Spleen (tissue), 11 donors: Measurements from ENCODE around the gene ELF4. TPM values are rescaled to one million over a fixed set of nuclear protein-coding genes. Genes with fewer than 3 reads are reported as not detected.

Experiments
- DNase-seq: peaks from one replicate; pipeline ENCODE4 v3.0.0-alpha.2; 2020
- H3K27ac ChIP-seq, 8 donors: fragments of 200-600 bp; sonication (generic) in 7 of 8; 1 replicate in 4 of 8; 2 replicates in 4 of 8; pipeline versions ENCODE4 v1.5.0 to v1.8.0; 2016 to 2021; ENCODE audit warnings: inconsistent platforms in 4 of 8, mild to moderate bottlenecking in 4 of 8, moderate library complexity in 1 of 8
- H3K27me3 ChIP-seq, 7 donors: fragments of 200-600 bp; sonication (generic) in 6 of 7; replicated peaks in 1 of 7; 1 replicate in 4 of 7; 2 replicates in 3 of 7; pipeline versions ENCODE4 v1.5.0 to v1.8.0; 2016 to 2021; ENCODE audit warnings: inconsistent platforms in 3 of 7, mild to moderate bottlenecking in 1 of 7
- H3K36me3 ChIP-seq, 6 donors: fragments of 200-600 bp; sonication (generic) in 5 of 6; 1 replicate in 4 of 6; 2 replicates in 2 of 6; pipeline versions ENCODE4 v1.5.0 to v1.8.0; 2016 to 2021; ENCODE audit warnings: inconsistent platforms in 2 of 6
- H3K4me1 ChIP-seq, 6 donors: fragments of 200-600 bp; sonication (generic) in 5 of 6; 1 replicate in 3 of 6; 2 replicates in 3 of 6; pipeline versions ENCODE4 v1.5.0 to v1.8.0; 2016 to 2021; ENCODE audit warnings: inconsistent platforms in 3 of 6
- H3K4me3 ChIP-seq, 8 donors: fragments of 200-600 bp; sonication (generic) in 7 of 8; 1 replicate in 4 of 8; 2 replicates in 4 of 8; pipeline versions ENCODE4 v1.5.0 to v1.8.0; 2016 to 2021; ENCODE audit warnings: inconsistent platforms in 4 of 8, mild to moderate bottlenecking in 4 of 8, moderate library complexity in 2 of 8
- H3K9me3 ChIP-seq, 8 donors: fragments of 200-600 bp; sonication (generic) in 7 of 8; 1 replicate in 4 of 8; 2 replicates in 4 of 8; pipeline versions ENCODE4 v1.5.0 to v1.8.0; 2016 to 2021; ENCODE audit warnings: inconsistent platforms in 4 of 8
- POLR2A ChIP-seq, 3 donors: fragments of 450-650 bp; IDR thresholded peaks; one replicate each; pipeline ENCODE4 v1.5.1; 2017; ENCODE audit warnings: antibody characterized with exemption in 3 of 3, mild to moderate bottlenecking in 1 of 3
- POLR2AphosphoS5 ChIP-seq, 3 donors: sonication (generic); formaldehyde crosslinking; IDR thresholded peaks; one replicate each; pipeline ENCODE4 v1.5.1; 2017; ENCODE audit warnings: antibody characterized with exemption in 3 of 3
- WGBS, 5 donors: extraction: QIAGEN DNeasy Blood & Tissue Kit in 3 of 5; methylation state at CpG; one replicate each; pipeline versions ENCODE4 v1.1.5 to v1.1.7; 2013 to 2018; 5-methylcytosine and 5-hydroxymethylcytosine counted together
- intact Hi-C: fragments of 100-400 bp; cut with DNase I; formaldehyde crosslinking; loops from one replicate; pipeline ENCODE4 v1.15.0; 2023; ENCODE audit warnings: low total_unique reads
- polyA plus RNA-seq, 3 donors: library from polyadenylated mRNA; stranded (reverse); fragments of 200-250 nt; gene quantifications; one replicate each; pipeline ENCODE4 v1.2.1, GENCODE V29; 2013
- total RNA-seq, 7 donors: library from RNA; depleted of rRNA in 3 of 7; stranded (reverse); fragments of >200 nt in 3 of 7; fragmentation: NEBNext Ultra II Directional in 4 of 7; extraction: Animal tissue kit (Norgen Biotek cat#: 25700) in 4 of 7; gene quantifications; one replicate each; pipeline versions ENCODE4 v1.1.0 to v1.2.1, GENCODE V29; 2016 to 2021
- TF ChIP-seq, protein P1 (sequence below), 11 experiments: fragments of 200-600 bp in 7 of 11; fragments of 450-650 bp in 4 of 11; sonication (generic) in 4 of 11; IDR thresholded peaks in 8 of 11; conservative IDR thresholded peaks in 3 of 11; 1 replicate in 7 of 11; 2 replicates in 4 of 11; pipeline versions ENCODE4 v1.4.0 to v1.8.0; 2016 to 2021; ENCODE audit warnings: antibody characterized with exemption in 11 of 11, inconsistent platforms in 4 of 11, mild to moderate bottlenecking in 1 of 11
- donor health status: healthy with polysubstance abuse.
- donor health status: DM: no; HTN: no; CAD: no; lungs with moderate emphysema.
- donor health status: DM: no; HTN: no; CAD: no.
- donor health status: Bipolar disorder and iron deficiency.
- donor health status: healthy.
- donor health status: DM: no; HTN: no; CAD: no.
- donor health status: DM: yes; HTN: yes; CAD: no.

ELF4 gene
- total and polyA plus RNA-seq, 10 donors, result 6.4 to 35.3 (median 30.4) TPM

GRCh38 chrX:130055103-130055502 is 55.2 kb downstream of the ELF4 start:
- TF ChIP-seq POLR2AphosphoS5 (IDR thresholded peaks at IDR 0.05), result no peak
- TF ChIP-seq, protein P1, sequence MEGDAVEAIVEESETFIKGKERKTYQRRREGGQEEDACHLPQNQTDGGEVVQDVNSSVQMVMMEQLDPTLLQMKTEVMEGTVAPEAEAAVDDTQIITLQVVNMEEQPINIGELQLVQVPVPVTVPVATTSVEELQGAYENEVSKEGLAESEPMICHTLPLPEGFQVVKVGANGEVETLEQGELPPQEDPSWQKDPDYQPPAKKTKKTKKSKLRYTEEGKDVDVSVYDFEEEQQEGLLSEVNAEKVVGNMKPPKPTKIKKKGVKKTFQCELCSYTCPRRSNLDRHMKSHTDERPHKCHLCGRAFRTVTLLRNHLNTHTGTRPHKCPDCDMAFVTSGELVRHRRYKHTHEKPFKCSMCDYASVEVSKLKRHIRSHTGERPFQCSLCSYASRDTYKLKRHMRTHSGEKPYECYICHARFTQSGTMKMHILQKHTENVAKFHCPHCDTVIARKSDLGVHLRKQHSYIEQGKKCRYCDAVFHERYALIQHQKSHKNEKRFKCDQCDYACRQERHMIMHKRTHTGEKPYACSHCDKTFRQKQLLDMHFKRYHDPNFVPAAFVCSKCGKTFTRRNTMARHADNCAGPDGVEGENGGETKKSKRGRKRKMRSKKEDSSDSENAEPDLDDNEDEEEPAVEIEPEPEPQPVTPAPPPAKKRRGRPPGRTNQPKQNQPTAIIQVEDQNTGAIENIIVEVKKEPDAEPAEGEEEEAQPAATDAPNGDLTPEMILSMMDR (IDR thresholded peaks at IDR 0.05 in 8 of 11, conservative IDR thresholded peaks at IDR 0.05 in 3 of 11), result no peak
- TF ChIP-seq POLR2A (IDR thresholded peaks at IDR 0.05), result no peak
- intact Hi-C loops, result loop anchor here (10.0 kb wide), 1 partner anchor 440 kb away; no protein-coding TSS in a partner anchor
- H3K27me3 ChIP-seq, result no peaks in the 10 kb centered on the region
- DNase-seq, result no peak
- H3K4me1 ChIP-seq, result peaks cover 0 to 8% (median 4%) of the 10 kb centered on the region in 6 donors
- peaks cover 0 to 63% (median 32%) of the 10 kb centered on the region in 6 donors for H3K36me3 ChIP-seq
- H3K9me3 ChIP-seq, result no peaks in the 10 kb centered on the region
- WGBS, 5 donors, result 65 to 85% (median 81%) methylated on average over 9 to 11 of the region's 11 CpGs
- H3K27ac ChIP-seq, result no peak overlapping the region
- H3K4me3 ChIP-seq, result no peak overlapping the region

- no peak for DNase-seq
- Histone ChIP-seq H3K36me3 (peaks cover 0 to 82% (median 34%) of the 10 kb centered on the region in 6 donors), H3K9me3 (peaks cover 0 to 7% (median 0%) of the 10 kb centered on the region in 8 donors), H3K4me3 (no peak overlapping the region), H3K27ac (no peak overlapping the region), H3K27me3 (no peaks in the 10 kb centered on the region), H3K4me1 (no peaks in the 10 kb centered on the region)
- intact Hi-C loops, result loop anchor here (10.0 kb wide), 1 partner anchor 438 kb away; no protein-coding TSS in a partner anchor
- WGBS, 5 donors, result 75 to 96% (median 90%) methylated on average over 3 to 10 of the region's 10 CpGs
- no peak for TF ChIP-seq POLR2A (IDR thresholded peaks at IDR 0.05)
- no peak for TF ChIP-seq POLR2AphosphoS5 (IDR thresholded peaks at IDR 0.05)
- TF ChIP-seq, protein P1 (IDR thresholded peaks at IDR 0.05 in 8 of 11, conservative IDR thresholded peaks at IDR 0.05 in 3 of 11), result no peak
These were observed 57.1 kb downstream of the ELF4 start for GRCh38 chrX:130053236-130053635.

DNA sequence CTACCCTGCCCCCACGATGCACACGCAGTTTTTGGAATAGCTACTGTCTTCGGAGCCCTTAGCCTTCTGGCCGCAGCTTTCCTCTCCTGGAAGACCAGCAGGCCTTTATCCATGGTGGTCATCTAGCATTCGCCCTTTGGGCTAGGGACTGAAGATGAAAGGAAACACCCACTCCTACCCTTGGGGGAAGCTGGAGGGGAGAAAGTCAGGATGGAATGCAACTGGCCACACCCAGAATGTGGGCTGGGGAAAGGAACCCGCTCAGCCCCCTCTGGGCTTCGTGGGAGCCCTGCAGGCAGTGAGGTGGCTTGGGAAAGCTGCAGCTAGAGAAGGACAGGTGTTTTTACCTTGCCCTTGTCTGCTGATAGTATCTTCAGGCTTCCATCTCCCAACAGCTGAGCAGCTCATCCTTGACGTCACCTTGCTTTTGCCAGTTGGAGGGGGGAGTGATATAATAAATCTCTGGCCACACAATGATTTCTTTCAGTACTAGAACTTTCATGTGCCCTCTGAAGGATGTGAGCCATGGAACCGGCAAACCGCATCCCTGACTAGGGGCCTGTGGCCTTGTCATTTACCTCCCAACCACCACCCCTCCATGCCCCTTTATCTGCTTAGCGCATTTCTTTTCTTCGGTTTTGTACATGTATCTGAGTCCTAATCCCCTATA is 59.0 kb downstream of the ELF4 start:
- Histone ChIP-seq H3K36me3 (peaks cover 0 to 100% (median 37%) of the 10 kb centered on the region in 6 donors), H3K27ac (no peak overlapping the region), H3K4me1 (no peaks in the 10 kb centered on the region), H3K4me3 (no peak overlapping the region), H3K9me3 (peaks cover 0 to 7% (median 0%) of the 10 kb centered on the region in 8 donors), H3K27me3 (no peaks in the 10 kb centered on the region)
- 81 to 96% (median 93%) methylated on average over 10 to 12 of the region's 12 CpGs for WGBS, 5 donors
- no peak for DNase-seq
- TF ChIP-seq, protein P1 (IDR thresholded peaks at IDR 0.05 in 8 of 11, conservative IDR thresholded peaks at IDR 0.05 in 3 of 11), result no peak
- TF ChIP-seq POLR2AphosphoS5 (IDR thresholded peaks at IDR 0.05) (no peak), POLR2A (IDR thresholded peaks at IDR 0.05) (no peak)
- intact Hi-C loops, result loop anchor here (10.0 kb wide), 1 partner anchor 437 kb away; no protein-coding TSS in a partner anchor

DNA sequence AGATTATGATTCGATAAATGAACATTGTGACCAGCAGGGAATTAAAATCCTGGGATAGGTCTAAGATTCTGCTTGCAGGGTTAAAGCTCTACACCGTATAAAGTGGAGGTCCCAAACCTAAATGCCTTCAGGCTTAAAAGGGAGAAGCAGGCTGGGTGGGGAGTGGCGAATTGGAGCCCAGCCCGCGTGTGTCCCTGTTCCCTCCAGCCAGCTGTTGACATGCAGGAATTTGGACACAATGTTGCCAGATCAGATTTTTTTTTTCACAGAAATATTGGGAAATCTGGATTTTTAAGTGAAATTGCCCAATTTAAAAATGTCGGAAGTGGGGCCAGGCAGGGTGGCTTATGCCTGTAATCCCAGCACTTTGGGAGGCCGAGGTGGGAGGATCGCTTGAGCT is 60.5 kb downstream of the ELF4 start:
- TF ChIP-seq, protein P1 (IDR thresholded peaks at IDR 0.05 in 8 of 11, conservative IDR thresholded peaks at IDR 0.05 in 3 of 11), result no peak
- TF ChIP-seq POLR2AphosphoS5 (IDR thresholded peaks at IDR 0.05), result no peak
- no peak for TF ChIP-seq POLR2A (IDR thresholded peaks at IDR 0.05)
- WGBS, 5 donors, result 87 to 96% (median 90%) methylated on average over 8 of the region's 8 CpGs
- intact Hi-C loops, result loop anchor here (10.0 kb wide), 1 partner anchor 435 kb away; no protein-coding TSS in a partner anchor
- Histone ChIP-seq H3K4me3 (no peak overlapping the region), H3K27ac (no peak overlapping the region), H3K4me1 (no peaks in the 10 kb centered on the region), H3K9me3 (peaks cover 0 to 7% (median 0%) of the 10 kb centered on the region in 8 donors), H3K27me3 (no peaks in the 10 kb centered on the region), H3K36me3 (peaks cover 0 to 100% (median 36%) of the 10 kb centered on the region in 6 donors)
- no peak for DNase-seq
